OCI-LY1 (cell line): ENCODE results near the gene GUCY1B1.

Experiments
- H2AFZ ChIP-seq: fragments of 200-600 bp; sonication (generic), shearing (Covaris generic); 2 replicates; pipeline ENCODE4 v1.6.0; 2014; ENCODE audit warnings: antibody characterized with exemption, mild to moderate bottlenecking, low read length
- H3F3A ChIP-seq: fragments of 200-600 bp; sonication (generic), shearing (Covaris generic); 2 replicates; pipeline ENCODE4 v1.6.0; 2014; ENCODE audit warnings: mild to moderate bottlenecking, antibody characterized with exemption, low read length, moderate library complexity; ENCODE audit not compliant: insufficient read depth
- H3K27ac ChIP-seq: fragments of 200-600 bp; sonication (generic); 2 replicates; pipeline ENCODE4 v1.5.1; 2014; ENCODE audit warnings: low read length, mixed run types, mild to moderate bottlenecking, low read depth; ENCODE audit not compliant: poor library complexity, severe bottlenecking
- H3K27me3 ChIP-seq: fragments of 200-600 bp; sonication (generic); 2 replicates; pipeline ENCODE4 v1.6.0; 2014; ENCODE audit warnings: antibody characterized with exemption, mild to moderate bottlenecking, low read length, moderate library complexity; ENCODE audit not compliant: insufficient read depth
- H3K36me3 ChIP-seq: fragments of 200-600 bp; sonication (generic); 2 replicates; pipeline ENCODE4 v1.6.1; 2014; ENCODE audit warnings: mild to moderate bottlenecking, antibody characterized with exemption, low read length, moderate library complexity, mixed read lengths; ENCODE audit not compliant: insufficient read depth
- H3K4me1 ChIP-seq: fragments of 200-600 bp; sonication (generic); 2 replicates; pipeline ENCODE4 v1.5.1; 2014; ENCODE audit warnings: mild to moderate bottlenecking, low read length, moderate library complexity; ENCODE audit not compliant: insufficient read depth, severe bottlenecking
- H3K4me2 ChIP-seq: fragments of 200-600 bp; sonication (generic), shearing (Covaris generic); 2 replicates; pipeline ENCODE4 v1.6.1; 2014; ENCODE audit warnings: low read length
- H3K4me3 ChIP-seq: fragments of 200-600 bp; sonication (generic); 2 replicates; pipeline ENCODE4 v1.5.1; 2014; ENCODE audit warnings: low read length, low read depth, mild to moderate bottlenecking, mixed read lengths; ENCODE audit not compliant: poor library complexity, severe bottlenecking
- H3K79me2 ChIP-seq: fragments of 200-600 bp; shearing (Covaris generic); 2 replicates; pipeline ENCODE4 v1.6.1; 2016; ENCODE audit warnings: mixed run types, low read length, mixed read lengths; ENCODE audit not compliant: insufficient read depth
- H3K9ac ChIP-seq: fragments of 200-600 bp; sonication (generic), shearing (Covaris generic); 2 replicates; pipeline ENCODE4 v1.6.1; 2014; ENCODE audit warnings: mild to moderate bottlenecking, low read length, mixed read lengths
- H3K9me2 ChIP-seq: fragments of 200-600 bp; sonication (generic), shearing (Covaris generic); 2 replicates; pipeline ENCODE4 v1.6.1; 2014; ENCODE audit warnings: low read depth, mild to moderate bottlenecking, low read length, mixed read lengths
- H3K9me3 ChIP-seq: fragments of 200-600 bp; shearing (Covaris generic); 2 replicates; pipeline ENCODE4 v1.6.1; 2014; ENCODE audit warnings: low read length, mixed read lengths
- H4K20me1 ChIP-seq: fragments of 200-600 bp; sonication (generic), shearing (Covaris generic); 2 replicates; pipeline ENCODE4 v1.6.0; 2016; ENCODE audit warnings: mild to moderate bottlenecking, low read length; ENCODE audit not compliant: insufficient read depth
- CTCF ChIP-seq: fragments of 200-600 bp; sonication (generic), shearing (Covaris generic); IDR thresholded peaks from 2 replicates; pipeline ENCODE4 v1.5.1; 2017; ENCODE audit warnings: mild to moderate bottlenecking, antibody characterized with exemption, low read length, moderate library complexity, mixed read lengths
- EZH2 ChIP-seq: fragments of 200-600 bp; sonication (generic), shearing (Covaris generic); IDR thresholded peaks from 2 replicates; pipeline ENCODE4 v1.8.0; 2017; ENCODE audit warnings: borderline replicate concordance, mixed run types, mild to moderate bottlenecking, antibody characterized with exemption, low read length, moderate library complexity, mixed read lengths

The GUCY1B1 gene

GRCh38 chr4:155761916-155762315 lies 3.1 kb downstream of the GUCY1B1 start:
- Histone ChIP-seq H3K4me2 (no peak overlapping the region), H2AFZ (no peak overlapping the region), H3K9me2 (no peaks in the 10 kb centered on the region), H3K27me3 (no peaks in the 10 kb centered on the region), H3K4me3 (no peak overlapping the region), H3K27ac (no peak overlapping the region), H3K4me1 (no peaks in the 10 kb centered on the region), H3F3A (no peaks in the 10 kb centered on the region), H3K9me3 (no peaks in the 10 kb centered on the region), H4K20me1 (no peaks in the 10 kb centered on the region), H3K36me3 (no peaks in the 10 kb centered on the region), H3K79me2 (no peaks in the 10 kb centered on the region), H3K9ac (no peak overlapping the region)
- TF ChIP-seq EZH2, result no peak
- TF ChIP-seq CTCF, result no peak

GRCh38 chr4:155762334-155762733 lies 3.5 kb downstream of the GUCY1B1 start:
- Histone ChIP-seq H3K9ac (no peak overlapping the region), H2AFZ (no peak overlapping the region), H3K4me2 (no peak overlapping the region), H3K4me3 (no peak overlapping the region), H3K36me3 (no peaks in the 10 kb centered on the region), H3K9me2 (no peaks in the 10 kb centered on the region), H3F3A (no peaks in the 10 kb centered on the region), H3K27ac (no peak overlapping the region), H3K79me2 (no peaks in the 10 kb centered on the region), H3K9me3 (no peaks in the 10 kb centered on the region), H3K4me1 (no peaks in the 10 kb centered on the region), H3K27me3 (no peaks in the 10 kb centered on the region), H4K20me1 (no peaks in the 10 kb centered on the region)
- TF ChIP-seq EZH2, result no peak
- no peak for TF ChIP-seq CTCF

GRCh38 chr4:155763551-155763950 lies 4.7 kb downstream of the GUCY1B1 start:
- Histone ChIP-seq H2AFZ (no peak overlapping the region), H3K9me2 (no peaks in the 10 kb centered on the region), H3K4me1 (no peaks in the 10 kb centered on the region), H3K27ac (no peak overlapping the region), H3K9ac (no peak overlapping the region), H3K4me2 (no peak overlapping the region), H3K36me3 (no peaks in the 10 kb centered on the region), H3K27me3 (no peaks in the 10 kb centered on the region), H3K79me2 (no peaks in the 10 kb centered on the region), H3K4me3 (no peak overlapping the region), H3K9me3 (no peaks in the 10 kb centered on the region), H4K20me1 (no peaks in the 10 kb centered on the region), H3F3A (no peaks in the 10 kb centered on the region)
- TF ChIP-seq EZH2 (no peak), CTCF (no peak)
